HCT116 (cell line): Measurements from ENCODE around the gene KIAA1614. TPM values are rescaled to one million over a fixed set of nuclear protein-coding genes. Genes with fewer than 3 reads are reported as not detected.

Experiments used
- ATAC-seq: fragments of 200-7000 bp; cut with Tn5 transposase; 2 replicates; pipeline ENCODE4 v1.9.1; 2020; ENCODE audit warnings: mild to moderate bottlenecking, moderate library complexity
- BruUV-seq: library from RNA; stranded (reverse); fragments of 400-500 nt; replicated peaks from 2 replicates; lab custom pipeline; 2021; lab: Mats Ljungman, UMichigan
- CTCF ChIA-PET: fragments of 300-600 bp; sonication (Branson Sonifier 250); formaldehyde crosslinking; loops from one replicate; lab custom pipeline; 2021; ENCODE audit warnings: antibody characterized with exemption; lab: Charles Lee
- POLR2A ChIA-PET: fragments of 300-600, 350-600 bp; sonication (Branson Sonifier 250); formaldehyde crosslinking; loops from one replicate; lab custom pipeline; 2021; ENCODE audit warnings: antibody characterized with exemption; lab: Charles Lee
- RAD21 ChIA-PET, 2 experiments: fragments of 300-600 bp; sonication (Branson Sonifier 250); formaldehyde crosslinking; loops; one replicate each; lab custom pipeline; 2023; ENCODE audit warnings: low total read pairs in 2 of 2; ENCODE audit not compliant: uncharacterized antibody in 2 of 2, unreplicated experiment in 2 of 2, low non-redundant PET in 1 of 2; lab: Charles Lee
- DNase-seq: peaks from one replicate; pipeline ENCODE4 v3.0.0-alpha.2; 2010; ENCODE audit warnings: low read depth, low spot score
- H2AFZ ChIP-seq: fragments of 200-600 bp; shearing (Covaris generic), sonication (generic); 2 replicates; pipeline ENCODE4 v1.6.1; 2017; ENCODE audit warnings: low read depth, mixed run types, mixed read lengths, antibody characterized with exemption, low read length; ENCODE audit not compliant: poor library complexity, severe bottlenecking
- H3K27ac ChIP-seq: 2 replicates; pipeline ENCODE4 v1.5.1; 2012; ENCODE audit warnings: low read depth, low read length
- H3K27me3 ChIP-seq: fragments of 200-600 bp; sonication (generic); 2 replicates; pipeline ENCODE4 v1.6.1; 2016; ENCODE audit warnings: mixed run types, low read length, mixed read lengths; ENCODE audit not compliant: insufficient read depth
- H3K36me3 ChIP-seq, 2 experiments: fragments of 200-500 bp in 1 of 2; fragments of 200-600 bp in 1 of 2; sonication (Bioruptor generic) in 1 of 2; sonication (generic) in 1 of 2; 2 replicates each; pipeline versions ENCODE4 v1.5.1 to v1.6.1; 2014 to 2016; ENCODE audit warnings: low read length in 2 of 2, inconsistent platforms in 1 of 2, mixed read lengths in 1 of 2, mixed run types in 1 of 2; ENCODE audit not compliant: insufficient read depth in 2 of 2, control insufficient read depth in 1 of 2
- H3K4me1 ChIP-seq, 2 experiments: fragments of 200-600 bp in 1 of 2; sonication (generic) in 1 of 2; 2 replicates each; pipeline versions ENCODE4 v1.5.1 to v1.6.1; 2012 to 2017; ENCODE audit warnings: low read length in 2 of 2, inconsistent platforms in 1 of 2, mild to moderate bottlenecking in 1 of 2, mixed read lengths in 1 of 2, mixed run types in 1 of 2, moderate library complexity in 1 of 2; ENCODE audit not compliant: insufficient read depth in 2 of 2, control insufficient read depth in 1 of 2
- H3K4me2 ChIP-seq: fragments of 200-600 bp; sonication (generic); 2 replicates; pipeline ENCODE4 v1.6.1; 2017; ENCODE audit warnings: mixed run types, low read length, mixed read lengths
- H3K4me3 ChIP-seq, 2 experiments: fragments of 200-600 bp in 1 of 2; sonication (generic) in 1 of 2; replicated peaks in 1 of 2; 2 replicates each; pipeline ENCODE4 v1.5.1; 2011 to 2016; ENCODE audit warnings: low read length in 2 of 2, control low read depth in 1 of 2, low read depth in 1 of 2, mild to moderate bottlenecking in 1 of 2, mixed read lengths in 1 of 2, mixed run types in 1 of 2
- H3K79me2 ChIP-seq: fragments of 200-600 bp; sonication (generic); 2 replicates; pipeline ENCODE4 v1.6.1; 2017; ENCODE audit warnings: mild to moderate bottlenecking, mixed run types, low read length, moderate library complexity, mixed read lengths; ENCODE audit not compliant: insufficient read depth
- H3K9ac ChIP-seq: fragments of 200-600 bp; sonication (generic); 2 replicates; pipeline ENCODE4 v1.6.1; 2016; ENCODE audit warnings: low read length, mixed read lengths
- H3K9me2 ChIP-seq: fragments of 200-600 bp; sonication (generic), shearing (Covaris generic); 2 replicates; pipeline ENCODE4 v1.6.1; 2017; ENCODE audit warnings: mixed run types, mild to moderate bottlenecking, moderate library complexity; ENCODE audit not compliant: insufficient read depth
- H3K9me3 ChIP-seq, 2 experiments: fragments of 200-500 bp in 1 of 2; fragments of 200-600 bp in 1 of 2; sonication (Bioruptor generic) in 1 of 2; sonication (generic) in 1 of 2; 2 replicates each; pipeline ENCODE4 v1.6.1; 2014 to 2017; ENCODE audit warnings: low read length in 2 of 2, mixed read lengths in 2 of 2, inconsistent platforms in 1 of 2, low read depth in 1 of 2, mild to moderate bottlenecking in 1 of 2, mixed run types in 1 of 2, moderate library complexity in 1 of 2; ENCODE audit not compliant: control insufficient read depth in 1 of 2, insufficient read depth in 1 of 2
- H4K20me1 ChIP-seq: fragments of 200-600 bp; sonication (generic), shearing (Covaris generic); 2 replicates; pipeline ENCODE4 v1.6.1; 2017; ENCODE audit warnings: mixed run types, mild to moderate bottlenecking, moderate library complexity; ENCODE audit not compliant: insufficient read depth
- ATF3 ChIP-seq: IDR thresholded peaks from 2 replicates; pipeline ENCODE4 v1.6.1; 2012
- CEBPB ChIP-seq: IDR thresholded peaks from 2 replicates; pipeline ENCODE4 v1.6.1; 2012; ENCODE audit warnings: low read depth
- CTCF ChIP-seq, 3 experiments: fragments of 200-600 bp in 1 of 3; sonication (generic) in 1 of 3; IDR thresholded peaks in 2 of 3; conservative IDR thresholded peaks in 1 of 3; 2 replicates each; pipeline ENCODE4 v1.5.1; 2012 to 2017; ENCODE audit warnings: low read depth in 2 of 3, low read length in 2 of 3, antibody characterized with exemption in 1 of 3, borderline replicate concordance in 1 of 3, control low read depth in 1 of 3, mild to moderate bottlenecking in 1 of 3, mixed read lengths in 1 of 3, mixed run types in 1 of 3, moderate library complexity in 1 of 3; ENCODE audit not compliant: insufficient read depth in 1 of 3
- EGR1 ChIP-seq: IDR thresholded peaks from 2 replicates; pipeline ENCODE4 v1.6.1; 2012; ENCODE audit warnings: low read depth
- ELF1 ChIP-seq: IDR thresholded peaks from 2 replicates; pipeline ENCODE4 v1.6.1; 2012; ENCODE audit warnings: low read depth, borderline replicate concordance
- EZH2phosphoT487 ChIP-seq: fragments of 200-600 bp; IDR thresholded peaks from 2 replicates; pipeline ENCODE4 v1.6.1; 2018; ENCODE audit warnings: antibody characterized with exemption, borderline replicate concordance
- FOSL1 ChIP-seq: IDR thresholded peaks from 2 replicates; pipeline ENCODE4 v1.6.1; 2012; ENCODE audit warnings: low read depth
- JUND ChIP-seq: IDR thresholded peaks from 2 replicates; pipeline ENCODE4 v1.6.1; 2012
- MAX ChIP-seq: IDR thresholded peaks from 2 replicates; pipeline ENCODE4 v1.6.1; 2012
- POLR2A ChIP-seq: IDR thresholded peaks from 2 replicates; pipeline ENCODE4 v1.7.0; 2011; ENCODE audit warnings: borderline replicate concordance; ENCODE audit not compliant: insufficient read depth, insufficient read length; ENCODE audit errors: extremely low read depth
- POLR2AphosphoS5 ChIP-seq: IDR thresholded peaks from 2 replicates; pipeline ENCODE4 v1.6.1; 2011; ENCODE audit warnings: mild to moderate bottlenecking, low read depth, low read length, moderate library complexity
- SP1 ChIP-seq: IDR thresholded peaks from 2 replicates; pipeline ENCODE4 v1.6.1; 2012; ENCODE audit warnings: low read depth
- SRF ChIP-seq: IDR thresholded peaks from 2 replicates; pipeline ENCODE4 v1.6.1; 2012; ENCODE audit warnings: low read depth
- TCF7L2 ChIP-seq: IDR thresholded peaks from 2 replicates; pipeline ENCODE4 v1.7.0; 2011; ENCODE audit warnings: borderline replicate concordance, inconsistent platforms; ENCODE audit not compliant: insufficient read depth, insufficient read length; ENCODE audit errors: extremely low read depth
- YY1 ChIP-seq: IDR thresholded peaks from 2 replicates; pipeline ENCODE4 v1.6.1; 2011; ENCODE audit warnings: low read length, low read depth, moderate library complexity, mild to moderate bottlenecking; ENCODE audit not compliant: insufficient replicate concordance; ENCODE audit errors: extremely low read depth
- ZBTB33 ChIP-seq: IDR thresholded peaks from 2 replicates; pipeline ENCODE4 v1.6.1; 2011; ENCODE audit warnings: mild to moderate bottlenecking, low read length, moderate library complexity; ENCODE audit not compliant: insufficient replicate concordance; ENCODE audit errors: extremely low read depth
- ZFX ChIP-seq: fragments of 450-650 bp; IDR thresholded peaks from 2 replicates; pipeline ENCODE4 v1.6.1; 2017
- intact Hi-C: fragments of 100-400 bp; cut with micrococcal nuclease; formaldehyde crosslinking; loops from 2 replicates; pipeline ENCODE4 v1.10.0; 2022
- total RNA-seq: library from RNA; stranded (reverse); gene quantifications from one replicate; pipeline ENCODE4 v1.2.1, GENCODE V29; 2021; ENCODE audit not compliant: unreplicated experiment

The KIAA1614 gene
- total RNA-seq, 1 experiment from 2014 or later = 0.25 TPM

- Histone ChIP-seq H3K27ac (no peak overlapping the region), H2AFZ (no peak overlapping the region), H3K4me2 (no peak overlapping the region), H3K79me2 (no peaks in the 10 kb centered on the region; the same call in 1 of the 2 replicates), H3K9ac (no peak overlapping the region), H3K36me3 (peaks cover 17% of the 10 kb centered on the region in 2 experiments; a peak in 3 of 4 replicates), H3K27me3 (no peaks in the 10 kb centered on the region), H3K4me1 (no peaks in the 10 kb centered on the region), H4K20me1 (no peaks in the 10 kb centered on the region), H3K9me2 (no peaks in the 10 kb centered on the region), H3K9me3 (no peaks in the 10 kb centered on the region), H3K4me3 (no peak overlapping the region)
- RAD21 ChIA-PET = no interaction called here
- intact Hi-C loops = no loop called here
- ATAC-seq (no peak), DNase-seq (no peak)
- CTCF ChIA-PET = no interaction called here
- POLR2A ChIA-PET = no interaction called here
- no TSS peak for BruUV-seq
- no peak for TF ChIP-seq TCF7L2
- no peak for TF ChIP-seq POLR2A
- no peak for TF ChIP-seq FOSL1
- TF ChIP-seq MAX = no peak
- no peak for TF ChIP-seq ELF1
- TF ChIP-seq YY1 = no peak
These were observed 61.5 kb downstream of the KIAA1614 start for GRCh38 chr1:180974236-180974635.

GRCh38 chr1:180975551-180975950 lies 62.9 kb downstream of the KIAA1614 start:
- ChIA-PET POLR2A (no interaction called here), CTCF (no interaction called here), RAD21 (no interaction called here)
- Histone ChIP-seq H3K4me2 (no peak overlapping the region), H3K4me3 (no peak overlapping the region), H3K9me3 (no peaks in the 10 kb centered on the region), H3K27ac (no peak overlapping the region), H3K79me2 (no peaks in the 10 kb centered on the region; the same call in 1 of the 2 replicates), H3K9me2 (no peaks in the 10 kb centered on the region), H3K9ac (no peak overlapping the region), H3K27me3 (no peaks in the 10 kb centered on the region), H4K20me1 (no peaks in the 10 kb centered on the region), H3K36me3 (peaks cover 17% of the 10 kb centered on the region in 2 experiments; a peak in 3 of 4 replicates), H3K4me1 (no peaks in the 10 kb centered on the region), H2AFZ (no peak overlapping the region)
- DNase-seq = no peak
- no peak for ATAC-seq
- intact Hi-C loops = no loop called here
- BruUV-seq = TSS peak; percentile 4
- TF ChIP-seq POLR2AphosphoS5 (no peak), SRF (no peak), SP1 (no peak), POLR2A (no peak), ELF1 (no peak), TCF7L2 (no peak), ZFX (no peak), ATF3 (no peak), EGR1 (no peak), CEBPB (no peak), CTCF (IDR thresholded peaks at IDR 0.05 in 2 of 3, conservative IDR thresholded peaks at IDR 0.05 in 1 of 3; ENCODE audit: borderline replicate concordance in 1 of 3, insufficient read depth in 1 of 3, low read depth in 2 of 3, low read length in 2 of 3) (no peak), YY1 (no peak), JUND (no peak), FOSL1 (no peak), ZBTB33 (no peak), EZH2phosphoT487 (no peak)
